CD4-positive, CD25-positive, alpha-beta regulatory T cell (primary cell): ENCODE measurements around the gene LCE2B. TPM values are rescaled to one million over a fixed set of nuclear protein-coding genes. Genes with fewer than 3 reads are reported as not detected.
"Not testable (repeated sequence)": the region's sequence is repeated elsewhere in the genome, so short reads cannot be mapped to it uniquely, and the experiment has no call there.

Experiments
- ATAC-seq, 2 donors: fragments of 150-1000 bp; cut with Tn5 transposase; one replicate each; pipeline ENCODE4 v1.10.0; 2021; ENCODE audit warnings: low read depth in 2 of 2, moderate number of reproducible peaks in 2 of 2, moderate library complexity in 1 of 2
- DNase-seq, 3 donors: peaks; one replicate each; pipeline versions ENCODE4 v3.0.0 to v3.0.0-alpha.2; 2012 to 2022; ENCODE audit warnings: mixed read lengths in 1 of 3
- H3K27ac ChIP-seq: one replicate; pipeline ENCODE4 v1.7.0; 2013; ENCODE audit warnings: mild to moderate bottlenecking, low read length; ENCODE audit not compliant: insufficient read depth, poor library complexity, severe bottlenecking
- H3K27me3 ChIP-seq: one replicate; pipeline ENCODE4 v1.7.0; 2013; ENCODE audit warnings: low read length; ENCODE audit not compliant: control insufficient read depth, insufficient read depth
- H3K36me3 ChIP-seq: one replicate; pipeline ENCODE4 v1.7.0; 2013; ENCODE audit warnings: mild to moderate bottlenecking, low read length, moderate library complexity; ENCODE audit not compliant: control insufficient read depth, insufficient read depth
- H3K4me1 ChIP-seq: 2 replicates; pipeline ENCODE4 v1.7.0; 2013; ENCODE audit warnings: mild to moderate bottlenecking, low read length; ENCODE audit not compliant: insufficient read depth, control insufficient read depth, poor library complexity, severe bottlenecking
- H3K4me3 ChIP-seq: one replicate; pipeline ENCODE4 v1.7.0; 2013; ENCODE audit warnings: low read depth, mild to moderate bottlenecking, low read length, moderate library complexity
- H3K9me3 ChIP-seq, 2 experiments: 1 replicate in 1 of 2; 2 replicates in 1 of 2; pipeline ENCODE4 v1.7.0; 2013; ENCODE audit warnings: low read length in 2 of 2, mild to moderate bottlenecking in 1 of 2, moderate library complexity in 1 of 2; ENCODE audit not compliant: control insufficient read depth in 2 of 2
- H3K27ac Mint-ChIP-seq, 3 donors: one replicate each; pipeline ENCODE4 v1.8.0; 2020 to 2022; ENCODE audit warnings: mild to moderate bottlenecking in 3 of 3, mixed read lengths in 3 of 3, moderate library complexity in 2 of 3
- H3K27me3 Mint-ChIP-seq: one replicate; pipeline ENCODE4 v1.8.0; 2022; ENCODE audit warnings: mild to moderate bottlenecking, mixed read lengths
- H3K36me3 Mint-ChIP-seq: one replicate; pipeline ENCODE4 v1.8.0; 2020; ENCODE audit warnings: mixed read lengths
- H3K4me1 Mint-ChIP-seq, 4 donors: one replicate each; pipeline ENCODE4 v1.8.0; 2020 to 2022; ENCODE audit warnings: mixed read lengths in 4 of 4, mild to moderate bottlenecking in 1 of 4
- H3K4me3 Mint-ChIP-seq, 4 donors: one replicate each; pipeline ENCODE4 v1.8.0; 2020 to 2022; ENCODE audit warnings: mild to moderate bottlenecking in 4 of 4, mixed read lengths in 4 of 4, moderate library complexity in 3 of 4
- H3K9me3 Mint-ChIP-seq, 7 donors: one replicate each; pipeline ENCODE4 v1.8.0; 2020 to 2022; ENCODE audit warnings: mixed read lengths in 7 of 7, mild to moderate bottlenecking in 3 of 7, moderate library complexity in 2 of 7
- polyA plus RNA-seq, 4 donors: library from polyadenylated mRNA; unstranded; fragments of 300-500 nt; fragmentation: Illumina TruSeq; gene quantifications; one replicate each; pipeline ENCODE4 v1.2.3, GENCODE V29; 2021
- total RNA-seq: library from RNA; stranded (reverse); gene quantifications from one replicate; pipeline ENCODE4 v1.2.3, GENCODE V29; 2022

The LCE2B gene
- total and polyA plus RNA-seq, 5 donors from 2014 or later = not detected

DNA sequence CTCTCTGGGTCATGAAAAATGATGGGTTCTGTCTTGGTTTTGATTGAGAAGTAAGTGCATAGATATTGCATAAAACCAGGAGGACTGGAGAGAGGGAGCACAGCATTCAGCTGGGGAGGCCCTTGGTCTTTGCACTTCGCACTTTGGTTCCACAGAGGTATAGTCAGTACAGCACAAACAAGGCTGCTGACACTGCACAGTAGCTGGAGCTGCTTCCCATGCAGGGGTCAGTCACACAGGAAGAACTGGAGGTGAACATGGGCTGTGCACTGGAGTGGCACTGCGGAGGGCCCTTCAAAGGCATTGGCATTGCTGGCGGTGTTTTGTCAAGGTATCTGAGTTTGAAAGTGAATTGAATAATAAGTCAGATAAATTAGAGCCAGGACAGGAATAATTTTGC is 27.3 kb upstream of the LCE2B start:
- DNase-seq (no peak), ATAC-seq (no peak)
- Mint-ChIP-seq H3K9me3 (peaks cover 0 to 2% (median 0%) of the 10 kb centered on the region in 7 donors), H3K36me3 (no peaks in the 10 kb centered on the region), H3K27me3 (peaks cover 37% of the 10 kb centered on the region), H3K27ac (peak overlapping the region in 1 of 3 donors; percentile 62), H3K4me1 (peaks cover 0 to 5% (median 3%) of the 10 kb centered on the region in 4 donors), H3K4me3 (no peak overlapping the region)
- no peaks in the 10 kb centered on the region for H3K36me3 ChIP-seq
- no peak overlapping the region for H3K27ac ChIP-seq
- peaks cover 11% of the 10 kb centered on the region for H3K27me3 ChIP-seq
- H3K9me3 ChIP-seq = no peaks in the 10 kb centered on the region
- H3K4me3 ChIP-seq = no peak overlapping the region
- no peaks in the 10 kb centered on the region for H3K4me1 ChIP-seq

DNA sequence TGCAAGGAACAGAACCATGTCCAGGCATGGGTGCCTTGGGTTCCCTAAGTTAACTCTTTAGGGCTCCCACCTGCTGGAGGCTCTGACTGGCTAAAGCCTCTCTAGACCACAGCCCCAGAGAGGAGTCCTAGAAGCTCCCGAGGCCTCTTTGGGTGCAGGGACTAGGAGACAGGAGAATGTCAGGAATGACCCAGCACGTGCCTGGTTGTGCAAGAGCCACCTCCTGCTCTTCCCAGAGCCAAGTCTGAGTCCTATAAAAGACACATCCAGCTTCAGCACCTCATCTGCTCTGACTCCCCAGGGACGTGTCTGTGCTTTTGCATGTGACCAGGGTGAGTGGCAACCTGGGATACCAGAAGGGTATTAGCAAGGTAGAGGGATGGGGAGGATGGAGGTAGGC is 22.8 kb upstream of the LCE2B start, which contains the start of gene LCE2D:
TSS of gene LCE2D (plus strand) at position 283 of the 400 bp plus-strand sequence. CDS start 726 bp downstream, outside the sequence.
- no peak within 1 kb of the TSS for H3K27ac ChIP-seq
- H3K9me3 ChIP-seq = peaks cover 0 to 2% of the 10 kb centered on the region in 2 experiments
- H3K4me1 Mint-ChIP-seq = no peaks in the 10 kb centered on the region
- H3K27ac Mint-ChIP-seq = no peak within 1 kb of the TSS
- peaks cover 0 to 2% (median 0%) of the 10 kb centered on the region in 7 donors for H3K9me3 Mint-ChIP-seq
- H3K4me3 ChIP-seq = no peak within 1 kb of the TSS
- peaks cover 21% of the 10 kb centered on the region for H3K27me3 Mint-ChIP-seq
- ATAC-seq (no peak), DNase-seq (no peak)
- H3K36me3 Mint-ChIP-seq = no peaks in the 10 kb centered on the region
- H3K4me3 Mint-ChIP-seq = no peak within 1 kb of the TSS
- H3K4me1 ChIP-seq = no peaks in the 10 kb centered on the region
- H3K27me3 ChIP-seq = peaks cover 9% of the 10 kb centered on the region
- H3K36me3 ChIP-seq = no peaks in the 10 kb centered on the region

DNA sequence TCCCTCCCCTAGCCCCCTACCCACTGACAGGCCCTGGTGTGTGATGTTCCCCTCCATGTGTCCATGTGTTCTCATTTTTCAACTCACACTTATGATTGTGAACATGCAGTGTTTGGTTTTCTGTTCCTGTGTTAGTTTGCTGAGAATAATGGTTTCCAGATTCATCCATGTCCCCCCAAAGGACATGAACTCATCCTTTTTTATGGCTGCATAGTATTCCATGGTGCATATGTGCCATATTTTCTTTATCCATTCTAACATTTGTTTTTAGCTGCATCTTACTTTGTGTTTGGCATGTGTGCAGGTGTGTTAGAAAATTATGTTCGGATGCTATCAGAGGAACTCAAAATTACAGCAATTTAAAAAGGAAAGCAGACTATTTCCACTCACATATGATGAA is 19.8 kb upstream of the LCE2B start:
- H3K9me3 Mint-ChIP-seq = not testable (repeated sequence)

DNA sequence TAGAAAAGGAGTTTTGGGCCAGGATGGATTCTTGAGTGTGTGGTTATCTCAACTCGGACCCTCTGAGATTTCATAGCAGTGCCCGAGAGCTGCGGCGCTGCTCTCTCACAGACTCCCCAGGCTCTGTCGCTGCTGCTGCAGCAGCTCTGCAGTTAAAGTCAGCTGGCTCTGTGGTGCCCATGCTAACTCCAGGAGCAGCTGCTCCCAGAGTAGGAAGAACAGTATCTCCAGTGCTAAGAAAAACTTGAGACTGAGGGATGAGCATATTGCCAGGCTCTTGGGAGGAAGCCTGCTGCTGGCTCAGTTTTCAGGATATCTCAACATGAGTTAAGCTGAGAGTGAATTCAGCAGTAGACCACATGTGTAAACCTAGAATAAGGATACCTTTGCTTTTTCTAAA is 18.3 kb upstream of the LCE2B start:
- Histone ChIP-seq H3K9me3 (peaks cover 0 to 2% of the 10 kb centered on the region in 2 experiments), H3K4me3 (no peak overlapping the region)

More for the DNA sequence above, 19.8 kb upstream of the LCE2B start:
- not testable (repeated sequence) for H3K4me3 Mint-ChIP-seq, H3K4me3 ChIP-seq, H3K36me3 ChIP-seq, H3K36me3 Mint-ChIP-seq, DNase-seq, H3K27ac ChIP-seq, H3K27me3 ChIP-seq, ATAC-seq, H3K4me1 ChIP-seq, H3K27me3 Mint-ChIP-seq, H3K27ac Mint-ChIP-seq, H3K4me1 Mint-ChIP-seq, H3K9me3 ChIP-seq

DNA sequence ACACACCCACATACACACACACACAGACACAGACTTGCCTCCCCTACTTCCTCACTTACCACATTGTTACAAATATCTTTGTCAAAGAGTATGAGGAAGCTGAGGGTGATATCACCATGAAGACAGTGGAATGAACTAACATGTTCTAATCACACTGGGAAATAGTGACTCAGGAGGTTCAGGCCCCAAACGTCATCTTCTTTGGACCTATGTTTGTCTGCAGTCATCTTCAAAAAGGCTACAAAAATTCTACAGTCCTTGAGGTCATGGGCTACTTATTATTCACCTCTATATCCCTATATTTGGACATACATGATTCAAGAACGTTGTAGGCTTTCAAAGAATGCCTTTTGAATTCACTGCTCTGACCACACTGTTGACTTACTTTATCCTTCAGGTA is 12.9 kb upstream of the LCE2B start:
- ATAC-seq (no peak), DNase-seq (no peak)
- Mint-ChIP-seq H3K9me3 (no peaks in the 10 kb centered on the region), H3K27ac (no peak overlapping the region), H3K4me3 (no peak overlapping the region), H3K36me3 (no peaks in the 10 kb centered on the region), H3K4me1 (no peaks in the 10 kb centered on the region), H3K27me3 (peaks cover 20% of the 10 kb centered on the region)
- Histone ChIP-seq H3K27me3 (peaks cover 4% of the 10 kb centered on the region), H3K4me1 (no peaks in the 10 kb centered on the region), H3K36me3 (no peaks in the 10 kb centered on the region), H3K4me3 (no peak overlapping the region), H3K9me3 (no peaks in the 10 kb centered on the region), H3K27ac (no peak overlapping the region)

More for the DNA sequence above, 18.3 kb upstream of the LCE2B start:
- Mint-ChIP-seq H3K27ac (no peak overlapping the region), H3K27me3 (peaks cover 9% of the 10 kb centered on the region), H3K4me1 (no peaks in the 10 kb centered on the region), H3K36me3 (no peaks in the 10 kb centered on the region), H3K4me3 (no peak overlapping the region), H3K9me3 (no peaks in the 10 kb centered on the region)
- no peaks in the 10 kb centered on the region for H3K4me1 ChIP-seq
- no peaks in the 10 kb centered on the region for H3K36me3 ChIP-seq
- no peak for DNase-seq
- peaks cover 6% of the 10 kb centered on the region for H3K27me3 ChIP-seq
- no peak overlapping the region for H3K27ac ChIP-seq
- ATAC-seq = no peak

DNA sequence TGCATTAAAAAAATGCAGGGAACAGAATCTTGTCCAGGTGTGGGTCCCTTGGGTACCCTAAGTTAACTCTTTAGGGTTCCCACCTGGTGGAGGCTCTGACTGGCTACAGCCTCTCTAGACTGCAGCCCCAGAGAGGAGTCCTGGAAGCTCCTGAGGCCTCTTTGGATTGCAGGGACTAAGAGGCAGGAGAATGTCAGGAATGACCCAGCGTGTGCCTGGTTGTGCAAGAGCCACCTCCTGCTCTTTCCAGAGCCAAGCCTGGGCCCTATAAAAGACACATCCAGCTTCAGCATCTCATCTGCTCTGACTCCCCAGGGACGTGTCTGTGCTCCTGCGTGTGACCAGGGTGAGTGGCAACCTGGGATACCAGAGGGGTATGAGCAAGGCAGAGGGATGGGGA is 10.9 kb upstream of the LCE2B start, which contains the start of gene LCE2C:
TSS of gene LCE2C (plus strand) at position 297 of the 400 bp plus-strand sequence. CDS start 737 bp downstream, outside the sequence.
- H3K9me3 Mint-ChIP-seq, DNase-seq, H3K4me1 Mint-ChIP-seq, H3K27ac Mint-ChIP-seq, H3K4me3 Mint-ChIP-seq, ATAC-seq, H3K27ac ChIP-seq, H3K4me1 ChIP-seq, H3K36me3 ChIP-seq, H3K36me3 Mint-ChIP-seq, H3K9me3 ChIP-seq, H3K4me3 ChIP-seq, H3K27me3 ChIP-seq: not testable (repeated sequence)
- peaks cover 20% of the 10 kb centered on the region for H3K27me3 Mint-ChIP-seq

DNA sequence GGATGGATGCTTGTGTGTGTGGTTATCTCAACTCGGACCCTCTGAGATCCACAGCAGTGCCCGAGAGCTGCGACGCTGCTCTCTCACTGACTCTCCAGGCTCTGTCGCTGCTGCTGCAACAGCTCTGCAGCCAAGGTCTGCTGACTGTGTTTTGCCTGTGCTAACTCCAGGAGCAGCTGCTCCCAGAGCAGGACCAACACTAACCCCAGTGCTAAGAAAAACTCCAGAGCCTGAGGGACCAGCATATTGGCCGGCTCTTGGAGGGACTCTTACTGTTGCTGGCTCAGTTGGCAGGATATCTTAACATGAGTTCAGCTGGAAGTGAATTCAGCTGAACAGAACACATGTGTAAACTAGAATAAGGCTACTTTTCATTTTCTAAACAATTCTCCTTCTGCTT is 6.5 kb upstream of the LCE2B start:
- Mint-ChIP-seq H3K27ac (no peak overlapping the region), H3K4me1 (no peaks in the 10 kb centered on the region), H3K9me3 (no peaks in the 10 kb centered on the region), H3K4me3 (no peak overlapping the region), H3K27me3 (peaks cover 14% of the 10 kb centered on the region), H3K36me3 (no peaks in the 10 kb centered on the region)
- Histone ChIP-seq H3K4me1 (no peaks in the 10 kb centered on the region), H3K4me3 (no peak overlapping the region), H3K27ac (no peak overlapping the region), H3K27me3 (peaks cover 4% of the 10 kb centered on the region), H3K9me3 (no peaks in the 10 kb centered on the region), H3K36me3 (no peaks in the 10 kb centered on the region)
- ATAC-seq (no peak), DNase-seq (no peak)

DNA sequence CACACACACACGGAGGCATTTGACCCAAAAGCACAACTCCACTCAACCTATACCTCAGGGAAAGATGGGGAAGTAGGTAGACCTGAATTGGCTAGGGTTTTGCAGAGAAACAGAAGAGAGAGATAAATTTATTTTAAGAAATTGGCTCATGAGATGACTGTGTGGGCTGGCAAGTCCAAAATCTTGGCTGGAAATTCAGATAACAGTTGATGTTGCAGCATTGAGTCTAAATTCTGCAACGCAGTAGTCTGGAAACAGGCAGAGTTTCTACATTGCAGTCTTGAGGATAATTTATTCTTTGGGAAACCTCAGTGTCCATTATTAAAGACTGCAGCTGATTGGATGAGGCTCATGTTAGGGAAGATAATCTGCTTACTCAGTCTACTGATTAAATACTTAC is 4.3 kb upstream of the LCE2B start:
- Mint-ChIP-seq H3K4me3 (no peak overlapping the region), H3K4me1 (no peaks in the 10 kb centered on the region), H3K36me3 (no peaks in the 10 kb centered on the region), H3K27ac (no peak overlapping the region), H3K27me3 (peaks cover 8% of the 10 kb centered on the region), H3K9me3 (no peaks in the 10 kb centered on the region)
- Histone ChIP-seq H3K9me3 (no peaks in the 10 kb centered on the region), H3K27me3 (peaks cover 4% of the 10 kb centered on the region), H3K27ac (no peak overlapping the region), H3K4me1 (no peaks in the 10 kb centered on the region), H3K4me3 (no peak overlapping the region), H3K36me3 (no peaks in the 10 kb centered on the region)
- ATAC-seq = no peak
- DNase-seq = no peak
